H9 (cell line): Measurements from ENCODE around the gene FFAR1. TPM values are rescaled to one million over a fixed set of nuclear protein-coding genes. Genes with fewer than 3 reads are reported as not detected.

Experiments
- DNase-seq: peaks from one replicate; pipeline ENCODE4 v3.0.0-alpha.2; 2017
- H2AFZ ChIP-seq: one replicate; pipeline ENCODE4 v1.6.1; 2013; ENCODE audit warnings: mild to moderate bottlenecking, low read length, control low read depth, moderate library complexity
- H2AK5ac ChIP-seq: 2 replicates; pipeline ENCODE4 v1.6.1; 2013; ENCODE audit warnings: low read length, control low read depth, mixed read lengths; ENCODE audit not compliant: insufficient read length
- H2BK120ac ChIP-seq: one replicate; pipeline ENCODE4 v1.6.1; 2013; ENCODE audit warnings: low read depth, mild to moderate bottlenecking, low read length, control low read depth, inconsistent platforms; ENCODE audit not compliant: poor library complexity, severe bottlenecking
- H2BK12ac ChIP-seq: 2 replicates; pipeline ENCODE4 v1.6.1; 2013; ENCODE audit warnings: low read length, control low read depth, mixed read lengths, low read depth; ENCODE audit not compliant: insufficient read length
- H2BK15ac ChIP-seq: 2 replicates; pipeline ENCODE4 v1.6.1; 2013; ENCODE audit warnings: low read depth, low read length, control low read depth
- H2BK20ac ChIP-seq: one replicate; pipeline ENCODE4 v1.6.1; 2013; ENCODE audit warnings: low read depth, mild to moderate bottlenecking, low read length, control low read depth, inconsistent platforms; ENCODE audit not compliant: poor library complexity, severe bottlenecking
- H2BK5ac ChIP-seq: 2 replicates; pipeline ENCODE4 v1.6.1; 2013; ENCODE audit warnings: low read length, control low read depth, mixed read lengths; ENCODE audit not compliant: insufficient read length
- H3K14ac ChIP-seq: 2 replicates; pipeline ENCODE4 v1.6.1; 2013; ENCODE audit warnings: low read length, control low read depth; ENCODE audit not compliant: insufficient read depth
- H3K18ac ChIP-seq: 2 replicates; pipeline ENCODE4 v1.6.1; 2013; ENCODE audit warnings: low read depth, mild to moderate bottlenecking, mixed read lengths, low read length, control low read depth; ENCODE audit not compliant: insufficient read length
- H3K23ac ChIP-seq: 2 replicates; pipeline ENCODE4 v1.6.1; 2013; ENCODE audit warnings: low read length, control low read depth, mixed read lengths, low read depth; ENCODE audit not compliant: insufficient read length
- H3K23me2 ChIP-seq: 2 replicates; pipeline ENCODE4 v1.6.1; 2013; ENCODE audit warnings: low read depth, mild to moderate bottlenecking, mixed read lengths, low read length, control low read depth; ENCODE audit not compliant: insufficient read length, poor library complexity, severe bottlenecking
- H3K27ac ChIP-seq: 2 replicates; pipeline ENCODE4 v1.5.1; 2013; ENCODE audit warnings: low read length, control low read depth, mixed read lengths, low read depth; ENCODE audit not compliant: insufficient read length
- H3K27me3 ChIP-seq: 2 replicates; pipeline ENCODE4 v1.6.1; 2013; ENCODE audit warnings: low read length, control low read depth, inconsistent platforms; ENCODE audit not compliant: insufficient read depth
- H3K4ac ChIP-seq: 2 replicates; pipeline ENCODE4 v1.6.1; 2013; ENCODE audit warnings: low read depth, mild to moderate bottlenecking, control low read depth, inconsistent platforms, low read length, moderate library complexity
- H3K4me1 ChIP-seq: 2 replicates; pipeline ENCODE4 v1.6.1; 2013; ENCODE audit warnings: low read length, control low read depth, inconsistent platforms; ENCODE audit not compliant: insufficient read depth
- H3K4me2 ChIP-seq: 2 replicates; pipeline ENCODE4 v1.6.1; 2013; ENCODE audit warnings: low read length, control low read depth, mixed read lengths; ENCODE audit not compliant: insufficient read length, insufficient read depth
- H3K56ac ChIP-seq: 2 replicates; pipeline ENCODE4 v1.6.1; 2013; ENCODE audit warnings: low read depth, mild to moderate bottlenecking, mixed read lengths, low read length, control low read depth; ENCODE audit not compliant: insufficient read length
- H3K79me1 ChIP-seq: 2 replicates; pipeline ENCODE4 v1.6.1; 2013; ENCODE audit warnings: low read depth, mild to moderate bottlenecking, moderate library complexity, low read length, control low read depth, inconsistent platforms; ENCODE audit not compliant: insufficient read depth, poor library complexity, severe bottlenecking
- H3K79me2 ChIP-seq: 2 replicates; pipeline ENCODE4 v1.6.1; 2013; ENCODE audit warnings: low read length, control low read depth, inconsistent platforms; ENCODE audit not compliant: insufficient read depth
- H3K9ac ChIP-seq: 2 replicates; pipeline ENCODE4 v1.6.1; 2013; ENCODE audit warnings: low read length, control low read depth, mixed read lengths; ENCODE audit not compliant: insufficient read length; ENCODE audit errors: extremely low read depth
- H3K9me3 ChIP-seq: one replicate; pipeline ENCODE4 v1.6.1; 2013; ENCODE audit warnings: low read depth, low read length, inconsistent platforms; ENCODE audit not compliant: control insufficient read depth
- H3T11ph ChIP-seq: one replicate; pipeline ENCODE4 v1.6.1; 2013; ENCODE audit warnings: mild to moderate bottlenecking, low read length, control low read depth, inconsistent platforms
- H4K20me1 ChIP-seq: one replicate; pipeline ENCODE4 v1.6.1; 2013; ENCODE audit not compliant: control insufficient read depth, insufficient read length, insufficient read depth
- H4K5ac ChIP-seq: 2 replicates; pipeline ENCODE4 v1.6.1; 2013; ENCODE audit warnings: low read depth, mild to moderate bottlenecking, mixed read lengths, low read length, control low read depth; ENCODE audit not compliant: insufficient read length
- H4K8ac ChIP-seq: replicated peaks from 2 replicates; pipeline ENCODE4 v1.6.1; 2013; ENCODE audit warnings: low read length, control low read depth, mixed read lengths, low read depth; ENCODE audit not compliant: insufficient read length
- H4K91ac ChIP-seq: 2 replicates; pipeline ENCODE4 v1.6.1; 2013; ENCODE audit warnings: low read depth, mild to moderate bottlenecking, moderate library complexity, mixed read lengths, low read length, control low read depth; ENCODE audit not compliant: insufficient read length
- H3K27ac Mint-ChIP-seq, 3 experiments: 2 replicates in 2 of 3; 3 replicates in 1 of 3; pipeline ENCODE4 v1.8.0; 2020 to 2021; ENCODE audit warnings: mixed read lengths in 3 of 3, mild to moderate bottlenecking in 1 of 3, moderate library complexity in 1 of 3
- H3K27me3 Mint-ChIP-seq: 2 replicates; pipeline ENCODE4 v1.8.0; 2021; ENCODE audit warnings: low read depth, mild to moderate bottlenecking, moderate library complexity, mixed read lengths
- H3K36me3 Mint-ChIP-seq, 3 experiments: 2 replicates in 2 of 3; 3 replicates in 1 of 3; pipeline ENCODE4 v1.8.0; 2020 to 2021; ENCODE audit warnings: low read depth in 3 of 3, mixed read lengths in 3 of 3; ENCODE audit not compliant: insufficient read depth in 1 of 3
- H3K4me1 Mint-ChIP-seq, 2 experiments: 2 replicates each; pipeline ENCODE4 v1.8.0; 2020; ENCODE audit warnings: mixed read lengths in 2 of 2
- H3K4me3 Mint-ChIP-seq, 2 experiments: 2 replicates in 1 of 2; 3 replicates in 1 of 2; pipeline ENCODE4 v1.8.0; 2020 to 2021; ENCODE audit warnings: mild to moderate bottlenecking in 2 of 2, mixed read lengths in 2 of 2, moderate library complexity in 1 of 2
- H3K9me3 Mint-ChIP-seq, 2 experiments: 2 replicates in 1 of 2; 3 replicates in 1 of 2; pipeline ENCODE4 v1.8.0; 2020; ENCODE audit warnings: mild to moderate bottlenecking in 2 of 2, mixed read lengths in 2 of 2, moderate library complexity in 1 of 2
- WGBS: extraction: QIAGEN DNeasy Blood & Tissue Kit; methylation state at CpG from one replicate; pipeline ENCODE4 v1.1.7; 2013; ENCODE audit warnings: missing lambda C conversion rate, low lambda C conversion rate, mixed read lengths; ENCODE audit not compliant: insufficient read length; ENCODE audit errors: extremely low coverage; 5-methylcytosine and 5-hydroxymethylcytosine counted together
- total RNA-seq: library from RNA; stranded (reverse); gene quantifications from 2 replicates; pipeline ENCODE4 v1.2.1, GENCODE V29; 2021
- TF ChIP-seq, protein P1 (sequence below): fragments of 200-600 bp; sonication (generic); conservative IDR thresholded peaks from 3 replicates; pipeline ENCODE4 v1.8.0; 2021; ENCODE audit warnings: antibody characterized with exemption, mild to moderate bottlenecking

Gene FFAR1
- total RNA-seq, 1 experiment from 2014 or later: not detected

DNA sequence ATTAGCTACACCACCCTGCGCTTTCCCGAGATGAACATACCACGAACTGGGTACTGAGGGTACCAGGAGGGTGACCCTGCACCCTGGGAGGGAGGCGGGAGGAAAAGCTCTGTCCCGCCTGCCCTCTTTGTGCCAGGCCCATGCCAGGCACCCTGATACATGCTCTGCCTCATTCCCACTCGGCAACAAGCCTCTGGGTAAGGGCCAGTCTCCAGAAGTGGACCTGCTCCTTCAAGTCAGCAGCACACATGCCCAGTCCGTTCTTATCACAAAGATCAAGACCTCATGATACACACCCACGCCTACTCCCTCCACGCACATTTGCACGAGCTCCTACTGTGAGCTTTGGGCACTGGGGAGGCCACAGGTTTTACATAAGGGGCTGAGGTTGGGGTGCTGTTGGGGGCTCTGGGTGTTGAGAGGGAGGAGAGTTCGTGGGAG is 2.0 kb upstream of the FFAR1 start:
- no peaks in the 10 kb centered on the region for H3K79me1 ChIP-seq
- Mint-ChIP-seq H3K9me3 (no peaks in the 10 kb centered on the region), H3K27ac (no peak overlapping the region; a peak in 1 of 7 replicates), H3K4me3 (no peak overlapping the region), H3K27me3 (peaks cover 46% of the 10 kb centered on the region), H3K4me1 (peaks cover 7 to 21% of the 10 kb centered on the region in 2 experiments), H3K36me3 (no peaks in the 10 kb centered on the region)
- TF ChIP-seq, protein P1, sequence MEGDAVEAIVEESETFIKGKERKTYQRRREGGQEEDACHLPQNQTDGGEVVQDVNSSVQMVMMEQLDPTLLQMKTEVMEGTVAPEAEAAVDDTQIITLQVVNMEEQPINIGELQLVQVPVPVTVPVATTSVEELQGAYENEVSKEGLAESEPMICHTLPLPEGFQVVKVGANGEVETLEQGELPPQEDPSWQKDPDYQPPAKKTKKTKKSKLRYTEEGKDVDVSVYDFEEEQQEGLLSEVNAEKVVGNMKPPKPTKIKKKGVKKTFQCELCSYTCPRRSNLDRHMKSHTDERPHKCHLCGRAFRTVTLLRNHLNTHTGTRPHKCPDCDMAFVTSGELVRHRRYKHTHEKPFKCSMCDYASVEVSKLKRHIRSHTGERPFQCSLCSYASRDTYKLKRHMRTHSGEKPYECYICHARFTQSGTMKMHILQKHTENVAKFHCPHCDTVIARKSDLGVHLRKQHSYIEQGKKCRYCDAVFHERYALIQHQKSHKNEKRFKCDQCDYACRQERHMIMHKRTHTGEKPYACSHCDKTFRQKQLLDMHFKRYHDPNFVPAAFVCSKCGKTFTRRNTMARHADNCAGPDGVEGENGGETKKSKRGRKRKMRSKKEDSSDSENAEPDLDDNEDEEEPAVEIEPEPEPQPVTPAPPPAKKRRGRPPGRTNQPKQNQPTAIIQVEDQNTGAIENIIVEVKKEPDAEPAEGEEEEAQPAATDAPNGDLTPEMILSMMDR: no peak
- no peak overlapping the region for H3K14ac ChIP-seq
- no CpG with 5 or more reads among the region's 11 CpGs for WGBS
- peak; percentile 6 for DNase-seq
- H2BK15ac ChIP-seq: no peak overlapping the region
- H3K9me3 ChIP-seq: no peaks in the 10 kb centered on the region
- no peak overlapping the region for H3K56ac ChIP-seq
- H2BK20ac ChIP-seq: no peak overlapping the region
- no peak overlapping the region for H4K91ac ChIP-seq
- H3K23me2 ChIP-seq: no peaks in the 10 kb centered on the region
- no peaks in the 10 kb centered on the region for H3K4me1 ChIP-seq
- H3T11ph ChIP-seq: no peak overlapping the region
- H4K20me1 ChIP-seq: no peaks in the 10 kb centered on the region
- H2AK5ac ChIP-seq: no peak overlapping the region
- H3K18ac ChIP-seq: no peak overlapping the region
- no peak overlapping the region for H3K23ac ChIP-seq
- no peak overlapping the region for H2AFZ ChIP-seq
- no peak overlapping the region for H2BK12ac ChIP-seq
- no peak overlapping the region for H2BK5ac ChIP-seq
- no peaks in the 10 kb centered on the region for H3K79me2 ChIP-seq
- no peak overlapping the region for H4K5ac ChIP-seq
- no peak overlapping the region for H3K9ac ChIP-seq
- no peaks in the 10 kb centered on the region for H3K27me3 ChIP-seq
- no peak overlapping the region for H3K4ac ChIP-seq
- H3K27ac ChIP-seq: no peak overlapping the region
- H2BK120ac ChIP-seq: no peak overlapping the region
- H3K4me2 ChIP-seq: no peak overlapping the region
- H4K8ac ChIP-seq: no peak overlapping the region
